Measurements from ENCODE around the gene ENO3. TPM values are rescaled to one million over a fixed set of nuclear protein-coding genes. Genes with fewer than 3 reads are reported as not detected.

The ENO3 gene
- total and polyA plus RNA-seq, 10 of the 15 experiments (the other 5 are each of a cell fraction or from before 2014, with no cell fraction given): 6.8 to 28.4 (median 17.0) TPM

DNA sequence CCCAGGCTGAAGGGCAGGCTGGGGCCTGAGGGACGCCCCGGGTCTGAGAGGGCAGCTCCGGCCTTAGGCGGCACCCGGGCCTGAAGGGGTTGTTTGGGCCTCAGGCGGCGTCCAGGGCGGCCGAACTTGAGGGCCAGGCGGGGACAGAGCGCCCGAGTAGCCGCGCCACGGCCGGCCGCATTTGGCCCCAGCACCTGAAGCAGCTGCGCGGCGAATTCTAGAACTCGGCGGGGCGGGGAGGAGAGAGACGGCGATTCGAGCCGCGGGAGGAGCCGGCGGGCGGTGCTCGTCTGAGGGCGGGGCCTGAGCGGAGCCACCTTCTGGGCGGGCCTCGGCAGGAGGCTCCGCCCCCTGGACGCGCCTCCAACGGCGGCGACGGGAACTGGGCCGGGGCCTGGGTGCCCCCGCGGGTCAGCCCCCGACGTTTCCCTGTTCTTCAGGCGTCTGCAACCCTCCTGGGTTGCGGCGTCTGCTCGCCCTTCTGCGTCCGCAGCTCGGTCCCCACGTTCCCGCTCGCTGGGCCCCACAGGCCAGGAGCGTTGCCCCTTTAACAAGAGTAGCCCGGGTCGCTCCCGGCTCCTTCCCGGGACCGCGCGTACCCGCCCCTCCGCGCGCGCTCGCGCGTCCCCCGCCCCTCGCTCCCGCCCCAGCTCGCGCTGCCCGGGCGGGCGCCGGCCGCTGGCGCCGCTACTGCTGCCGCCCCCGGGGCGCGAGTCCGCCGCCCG is 46.5 kb downstream of the ENO3 start, which contains the start of the genes INCA1 and KIF1C (continued):
- TF ChIP-seq BHLHE40 (IDR thresholded peaks at IDR 0.05; ENCODE audit: borderline replicate concordance in 1 of 2, low read depth in 2 of 2, low read length in 1 of 2) (peak in 1 of 2 experiments; percentile 7; a peak in 1 of 4 replicates), IKZF2 (IDR thresholded peaks at IDR 0.05) (no peak), NRF1 (conservative IDR thresholded peaks at IDR 0.05; ENCODE audit: low read depth, low read length) (no peak), NR2C1 (IDR thresholded peaks at IDR 0.05) (peak; percentile 39; the same call in 1 of the 2 replicates), PBX3 (IDR thresholded peaks at IDR 0.05; ENCODE audit: insufficient replicate concordance, low read depth, low read length) (no peak), PML (IDR thresholded peaks at IDR 0.05; ENCODE audit: low read length) (no peak), POLR2A (IDR thresholded peaks at IDR 0.05; ENCODE audit: low read depth, low read length) (peak; percentile 70), NR2C2 (IDR thresholded peaks at IDR 0.05; ENCODE audit: borderline replicate concordance, control insufficient read depth, insufficient read length, low read depth) (no peak), NR2F1 (conservative IDR thresholded peaks at IDR 0.05) (peak; percentile 55), ZNF24 (IDR thresholded peaks at IDR 0.05) (no peak), TCF7 (IDR thresholded peaks at IDR 0.05; ENCODE audit: borderline replicate concordance) (no peak), NFIC (IDR thresholded peaks at IDR 0.05; ENCODE audit: low read depth, low read length) (no peak), MAX (IDR thresholded peaks at IDR 0.05; ENCODE audit: low read depth, low read length) (no peak), ZNF622 (IDR thresholded peaks at IDR 0.05) (no peak), EED (IDR thresholded peaks at IDR 0.05; ENCODE audit: low read depth) (no peak), PKNOX1 (IDR thresholded peaks at IDR 0.05) (no peak), SMARCA5 (IDR thresholded peaks at IDR 0.05) (no peak), SUZ12 (IDR thresholded peaks at IDR 0.05; ENCODE audit: unreplicated experiment) (no peak), TAF1 (IDR thresholded peaks at IDR 0.05; ENCODE audit: borderline replicate concordance, low read depth, low read length) (no peak)
- TF ChIP-seq, protein P1, sequence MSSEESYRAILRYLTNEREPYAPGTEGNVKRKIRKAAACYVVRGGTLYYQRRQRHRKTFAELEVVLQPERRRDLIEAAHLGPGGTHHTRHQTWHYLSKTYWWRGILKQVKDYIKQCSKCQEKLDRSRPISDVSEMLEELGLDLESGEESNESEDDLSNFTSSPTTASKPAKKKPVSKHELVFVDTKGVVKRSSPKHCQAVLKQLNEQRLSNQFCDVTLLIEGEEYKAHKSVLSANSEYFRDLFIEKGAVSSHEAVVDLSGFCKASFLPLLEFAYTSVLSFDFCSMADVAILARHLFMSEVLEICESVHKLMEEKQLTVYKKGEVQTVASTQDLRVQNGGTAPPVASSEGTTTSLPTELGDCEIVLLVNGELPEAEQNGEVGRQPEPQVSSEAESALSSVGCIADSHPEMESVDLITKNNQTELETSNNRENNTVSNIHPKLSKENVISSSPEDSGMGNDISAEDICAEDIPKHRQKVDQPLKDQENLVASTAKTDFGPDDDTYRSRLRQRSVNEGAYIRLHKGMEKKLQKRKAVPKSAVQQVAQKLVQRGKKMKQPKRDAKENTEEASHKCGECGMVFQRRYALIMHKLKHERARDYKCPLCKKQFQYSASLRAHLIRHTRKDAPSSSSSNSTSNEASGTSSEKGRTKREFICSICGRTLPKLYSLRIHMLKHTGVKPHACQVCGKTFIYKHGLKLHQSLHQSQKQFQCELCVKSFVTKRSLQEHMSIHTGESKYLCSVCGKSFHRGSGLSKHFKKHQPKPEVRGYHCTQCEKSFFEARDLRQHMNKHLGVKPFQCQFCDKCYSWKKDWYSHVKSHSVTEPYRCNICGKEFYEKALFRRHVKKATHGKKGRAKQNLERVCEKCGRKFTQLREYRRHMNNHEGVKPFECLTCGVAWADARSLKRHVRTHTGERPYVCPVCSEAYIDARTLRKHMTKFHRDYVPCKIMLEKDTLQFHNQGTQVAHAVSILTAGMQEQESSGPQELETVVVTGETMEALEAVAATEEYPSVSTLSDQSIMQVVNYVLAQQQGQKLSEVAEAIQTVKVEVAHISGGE (CRISPR knock-in tag; IDR thresholded peaks at IDR 0.05): no peak
- TF ChIP-seq, protein P2, sequence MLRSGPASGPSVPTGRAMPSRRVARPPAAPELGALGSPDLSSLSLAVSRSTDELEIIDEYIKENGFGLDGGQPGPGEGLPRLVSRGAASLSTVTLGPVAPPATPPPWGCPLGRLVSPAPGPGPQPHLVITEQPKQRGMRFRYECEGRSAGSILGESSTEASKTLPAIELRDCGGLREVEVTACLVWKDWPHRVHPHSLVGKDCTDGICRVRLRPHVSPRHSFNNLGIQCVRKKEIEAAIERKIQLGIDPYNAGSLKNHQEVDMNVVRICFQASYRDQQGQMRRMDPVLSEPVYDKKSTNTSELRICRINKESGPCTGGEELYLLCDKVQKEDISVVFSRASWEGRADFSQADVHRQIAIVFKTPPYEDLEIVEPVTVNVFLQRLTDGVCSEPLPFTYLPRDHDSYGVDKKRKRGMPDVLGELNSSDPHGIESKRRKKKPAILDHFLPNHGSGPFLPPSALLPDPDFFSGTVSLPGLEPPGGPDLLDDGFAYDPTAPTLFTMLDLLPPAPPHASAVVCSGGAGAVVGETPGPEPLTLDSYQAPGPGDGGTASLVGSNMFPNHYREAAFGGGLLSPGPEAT (IDR thresholded peaks at IDR 0.05; ENCODE audit: low read depth): peak; percentile 98
- TF ChIP-seq, protein P3, sequence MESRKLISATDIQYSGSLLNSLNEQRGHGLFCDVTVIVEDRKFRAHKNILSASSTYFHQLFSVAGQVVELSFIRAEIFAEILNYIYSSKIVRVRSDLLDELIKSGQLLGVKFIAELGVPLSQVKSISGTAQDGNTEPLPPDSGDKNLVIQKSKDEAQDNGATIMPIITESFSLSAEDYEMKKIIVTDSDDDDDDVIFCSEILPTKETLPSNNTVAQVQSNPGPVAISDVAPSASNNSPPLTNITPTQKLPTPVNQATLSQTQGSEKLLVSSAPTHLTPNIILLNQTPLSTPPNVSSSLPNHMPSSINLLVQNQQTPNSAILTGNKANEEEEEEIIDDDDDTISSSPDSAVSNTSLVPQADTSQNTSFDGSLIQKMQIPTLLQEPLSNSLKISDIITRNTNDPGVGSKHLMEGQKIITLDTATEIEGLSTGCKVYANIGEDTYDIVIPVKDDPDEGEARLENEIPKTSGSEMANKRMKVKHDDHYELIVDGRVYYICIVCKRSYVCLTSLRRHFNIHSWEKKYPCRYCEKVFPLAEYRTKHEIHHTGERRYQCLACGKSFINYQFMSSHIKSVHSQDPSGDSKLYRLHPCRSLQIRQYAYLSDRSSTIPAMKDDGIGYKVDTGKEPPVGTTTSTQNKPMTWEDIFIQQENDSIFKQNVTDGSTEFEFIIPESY (IDR thresholded peaks at IDR 0.05): no peak
